ENCODE data around the gene TMIGD3. TPM values are rescaled to one million over a fixed set of nuclear protein-coding genes. Genes with fewer than 3 reads are reported as not detected.

TMIGD3 gene
- total RNA-seq, 4 donors from 2014 or later, result 4.4 to 17.1 (median 5.1) TPM

DNA sequence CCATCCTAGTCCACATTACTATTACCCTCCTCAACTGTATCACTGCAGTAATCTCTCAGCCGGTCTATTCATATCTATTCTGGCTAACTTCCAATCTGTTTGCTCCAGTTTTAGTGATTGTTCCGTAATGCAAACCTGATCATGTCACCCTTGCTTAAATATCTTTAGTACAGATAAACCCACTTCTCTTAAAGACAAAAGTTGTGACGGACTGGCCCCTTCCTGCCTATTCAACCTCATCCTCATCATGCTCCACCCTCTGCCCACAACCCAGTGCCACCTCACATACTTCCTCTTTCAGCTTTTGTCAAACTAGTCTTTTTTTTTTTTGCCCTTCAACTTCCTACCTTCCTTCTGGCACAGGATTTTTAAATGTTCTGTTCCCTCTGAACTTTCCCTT lies 32.4 kb downstream of the TMIGD3 start:
- TF ChIP-seq, protein P1, sequence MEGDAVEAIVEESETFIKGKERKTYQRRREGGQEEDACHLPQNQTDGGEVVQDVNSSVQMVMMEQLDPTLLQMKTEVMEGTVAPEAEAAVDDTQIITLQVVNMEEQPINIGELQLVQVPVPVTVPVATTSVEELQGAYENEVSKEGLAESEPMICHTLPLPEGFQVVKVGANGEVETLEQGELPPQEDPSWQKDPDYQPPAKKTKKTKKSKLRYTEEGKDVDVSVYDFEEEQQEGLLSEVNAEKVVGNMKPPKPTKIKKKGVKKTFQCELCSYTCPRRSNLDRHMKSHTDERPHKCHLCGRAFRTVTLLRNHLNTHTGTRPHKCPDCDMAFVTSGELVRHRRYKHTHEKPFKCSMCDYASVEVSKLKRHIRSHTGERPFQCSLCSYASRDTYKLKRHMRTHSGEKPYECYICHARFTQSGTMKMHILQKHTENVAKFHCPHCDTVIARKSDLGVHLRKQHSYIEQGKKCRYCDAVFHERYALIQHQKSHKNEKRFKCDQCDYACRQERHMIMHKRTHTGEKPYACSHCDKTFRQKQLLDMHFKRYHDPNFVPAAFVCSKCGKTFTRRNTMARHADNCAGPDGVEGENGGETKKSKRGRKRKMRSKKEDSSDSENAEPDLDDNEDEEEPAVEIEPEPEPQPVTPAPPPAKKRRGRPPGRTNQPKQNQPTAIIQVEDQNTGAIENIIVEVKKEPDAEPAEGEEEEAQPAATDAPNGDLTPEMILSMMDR (IDR thresholded peaks at IDR 0.05), result no peak
- ATAC-seq (ENCODE audit: low FRiP score) (no peak), DNase-seq (ENCODE audit: low spot score) (no peak)

DNA sequence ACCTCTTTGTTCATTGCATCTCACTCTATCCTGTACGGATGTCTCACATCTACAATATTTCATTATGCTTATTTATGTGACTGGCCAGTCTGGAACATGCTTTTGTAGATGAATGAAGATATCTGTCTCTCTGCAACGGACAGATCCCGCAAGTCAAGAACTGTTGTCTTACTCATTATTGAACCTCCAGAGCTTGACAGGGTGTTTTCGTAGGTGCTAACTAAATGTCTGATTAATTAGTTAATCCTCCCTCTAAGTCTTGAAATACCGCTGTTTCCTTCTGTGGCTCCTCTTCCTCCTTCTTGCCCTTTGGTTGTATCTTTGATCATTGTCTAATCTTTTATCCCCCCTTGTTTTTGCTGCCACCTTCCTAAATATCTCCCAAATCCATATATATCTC lies 32.8 kb downstream of the TMIGD3 start:
- TF ChIP-seq, protein P1 (IDR thresholded peaks at IDR 0.05), result no peak
- ATAC-seq (ENCODE audit: low FRiP score), result no peak
- DNase-seq (ENCODE audit: low spot score), result no peak

GRCh38 chr1:111469539-111469938 lies 33.9 kb downstream of the TMIGD3 start:
- no peak for ATAC-seq (ENCODE audit: low FRiP score)
- no peak for DNase-seq (ENCODE audit: low spot score)
- TF ChIP-seq, protein P1 (IDR thresholded peaks at IDR 0.05), result no peak

DNA sequence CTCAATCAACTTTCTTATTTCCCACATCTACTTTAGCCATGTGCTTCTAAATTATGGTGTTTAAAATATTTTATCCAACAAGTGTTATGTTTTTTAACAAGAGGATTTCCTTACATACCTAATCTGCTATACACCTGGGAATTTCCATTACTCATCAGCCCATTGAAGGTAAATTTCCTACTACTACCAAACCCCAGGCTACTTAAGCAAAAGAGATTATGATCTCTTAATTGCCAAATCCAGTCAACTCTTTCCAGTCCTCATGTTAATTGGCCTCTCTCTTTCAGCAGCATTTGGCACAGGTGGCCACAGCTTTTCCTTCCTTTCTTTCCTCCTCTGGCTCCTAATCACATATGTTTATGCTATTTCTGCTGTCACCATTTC lies 34.7 kb downstream of the TMIGD3 start:
- TF ChIP-seq, protein P1 (IDR thresholded peaks at IDR 0.05), result no peak
- no peak for DNase-seq (ENCODE audit: low spot score)
- no peak for ATAC-seq (ENCODE audit: low FRiP score)

DNA sequence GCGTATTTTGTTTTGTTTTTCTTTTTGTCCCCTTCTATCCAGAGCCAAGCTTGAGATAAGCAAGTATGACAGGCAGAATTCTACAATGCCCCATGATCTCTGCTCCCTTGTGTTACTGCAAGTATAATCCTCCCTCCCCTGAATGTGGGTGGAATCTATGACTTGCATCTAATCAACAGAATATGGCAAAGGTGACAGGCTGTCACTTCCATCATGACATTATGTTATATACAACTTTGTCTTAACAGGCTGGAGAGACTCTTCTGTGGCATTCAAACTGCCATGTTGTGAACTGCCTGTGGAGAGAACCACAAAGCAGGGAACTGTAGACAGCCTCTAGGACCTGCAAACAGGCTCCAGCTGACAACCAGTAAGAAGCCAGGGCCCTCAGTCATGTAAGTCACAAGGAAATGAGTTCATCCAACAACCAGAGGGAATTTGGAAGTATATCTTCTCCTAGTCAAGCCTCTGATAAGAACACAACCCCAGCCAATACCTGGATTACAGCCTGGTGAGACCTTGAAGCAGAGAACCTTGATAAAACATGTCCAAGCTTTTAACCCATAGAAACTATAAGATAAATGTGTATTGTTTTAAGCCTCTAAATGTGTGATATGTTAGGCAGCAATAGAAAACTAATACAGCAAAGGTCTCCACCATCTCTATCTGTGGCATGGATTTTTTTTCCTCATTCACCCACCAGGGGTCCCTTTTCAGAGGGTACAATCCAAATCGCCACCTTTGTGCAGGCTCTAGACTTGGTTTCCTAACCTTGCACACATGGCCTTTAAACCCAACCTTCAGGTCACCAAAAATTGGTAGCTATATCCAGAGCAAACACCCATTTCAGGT lies 35.3 kb downstream of the TMIGD3 start:
- ATAC-seq (ENCODE audit: low FRiP score) (no peak), DNase-seq (ENCODE audit: low spot score) (no peak)
- TF ChIP-seq, protein P1 (IDR thresholded peaks at IDR 0.05), result no peak

DNA sequence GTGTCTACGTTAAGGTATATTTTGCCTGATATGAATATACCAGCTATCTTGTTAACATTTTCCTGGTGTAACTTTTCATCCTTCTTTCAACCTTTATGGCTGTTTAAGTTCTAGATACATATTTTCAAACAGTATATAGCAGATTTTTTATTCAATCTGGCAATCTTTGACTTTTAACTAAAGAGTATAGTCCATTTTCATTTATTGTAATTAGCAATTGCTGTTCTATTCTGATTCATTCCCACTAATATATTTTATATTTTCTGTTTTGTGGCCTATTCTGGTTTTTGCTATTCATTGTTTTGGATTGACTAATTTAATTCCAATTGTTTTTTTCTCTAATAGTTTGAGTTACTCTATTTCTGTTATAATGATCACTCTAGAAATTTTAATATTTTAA lies 37.0 kb downstream of the TMIGD3 start:
- ATAC-seq (ENCODE audit: low FRiP score) (no peak), DNase-seq (ENCODE audit: low spot score) (no peak)
- TF ChIP-seq, protein P1 (IDR thresholded peaks at IDR 0.05), result no peak

DNA sequence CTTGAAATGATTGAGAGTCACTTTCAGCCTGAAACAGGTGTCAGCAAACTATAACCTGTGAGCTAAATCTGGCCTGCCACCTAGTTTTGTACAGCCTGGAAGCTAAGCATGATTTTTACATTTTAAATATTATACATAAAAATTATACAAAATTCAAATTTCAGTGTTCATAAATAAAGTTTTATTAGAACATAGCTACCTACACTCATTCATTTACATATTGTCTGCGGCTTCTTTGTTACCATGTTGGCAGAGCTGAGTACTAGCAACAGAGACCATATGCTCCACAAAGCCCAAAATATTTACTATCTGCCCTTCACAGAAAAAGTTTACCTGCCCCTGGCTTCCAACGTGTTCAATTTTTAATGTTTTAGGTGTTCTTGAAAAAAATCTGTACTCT lies 37.7 kb downstream of the TMIGD3 start:
- ATAC-seq (ENCODE audit: low FRiP score) (no peak), DNase-seq (ENCODE audit: low spot score) (no peak)
- TF ChIP-seq, protein P1 (IDR thresholded peaks at IDR 0.05), result no peak
